IPS-20b (cell line): ENCODE data around the gene PAQR3.
"Not testable (repeated sequence)": the region's sequence is repeated elsewhere in the genome, so short reads cannot be mapped to it uniquely, and the experiment has no call there.

Source experiments
- H3K27ac ChIP-seq: one replicate; pipeline ENCODE4 v1.5.1; 2013; ENCODE audit warnings: low read length
- H3K27me3 ChIP-seq: 2 replicates; pipeline ENCODE4 v1.6.1; 2013; ENCODE audit warnings: mild to moderate bottlenecking, low read length, inconsistent platforms; ENCODE audit not compliant: insufficient read depth
- H3K36me3 ChIP-seq: 2 replicates; pipeline ENCODE4 v1.6.1; 2013; ENCODE audit warnings: low read depth, mild to moderate bottlenecking, inconsistent platforms, low read length, moderate library complexity; ENCODE audit not compliant: insufficient read depth
- H3K4me1 ChIP-seq: 2 replicates; pipeline ENCODE4 v1.6.1; 2013; ENCODE audit warnings: mild to moderate bottlenecking, control low read depth, inconsistent platforms, low read length, moderate library complexity; ENCODE audit not compliant: insufficient read depth
- H3K4me3 ChIP-seq: 2 replicates; pipeline ENCODE4 v1.5.1; 2013; ENCODE audit warnings: mild to moderate bottlenecking, low read length, inconsistent platforms
- H3K9ac ChIP-seq: 2 replicates; pipeline ENCODE4 v1.6.1; 2013; ENCODE audit warnings: low read depth, mild to moderate bottlenecking, inconsistent platforms, low read length, moderate library complexity
- H3K9me3 ChIP-seq: 2 replicates; pipeline ENCODE4 v1.6.1; 2013; ENCODE audit warnings: mild to moderate bottlenecking, low read depth, low read length, inconsistent platforms; ENCODE audit not compliant: insufficient read depth

PAQR3 gene

DNA sequence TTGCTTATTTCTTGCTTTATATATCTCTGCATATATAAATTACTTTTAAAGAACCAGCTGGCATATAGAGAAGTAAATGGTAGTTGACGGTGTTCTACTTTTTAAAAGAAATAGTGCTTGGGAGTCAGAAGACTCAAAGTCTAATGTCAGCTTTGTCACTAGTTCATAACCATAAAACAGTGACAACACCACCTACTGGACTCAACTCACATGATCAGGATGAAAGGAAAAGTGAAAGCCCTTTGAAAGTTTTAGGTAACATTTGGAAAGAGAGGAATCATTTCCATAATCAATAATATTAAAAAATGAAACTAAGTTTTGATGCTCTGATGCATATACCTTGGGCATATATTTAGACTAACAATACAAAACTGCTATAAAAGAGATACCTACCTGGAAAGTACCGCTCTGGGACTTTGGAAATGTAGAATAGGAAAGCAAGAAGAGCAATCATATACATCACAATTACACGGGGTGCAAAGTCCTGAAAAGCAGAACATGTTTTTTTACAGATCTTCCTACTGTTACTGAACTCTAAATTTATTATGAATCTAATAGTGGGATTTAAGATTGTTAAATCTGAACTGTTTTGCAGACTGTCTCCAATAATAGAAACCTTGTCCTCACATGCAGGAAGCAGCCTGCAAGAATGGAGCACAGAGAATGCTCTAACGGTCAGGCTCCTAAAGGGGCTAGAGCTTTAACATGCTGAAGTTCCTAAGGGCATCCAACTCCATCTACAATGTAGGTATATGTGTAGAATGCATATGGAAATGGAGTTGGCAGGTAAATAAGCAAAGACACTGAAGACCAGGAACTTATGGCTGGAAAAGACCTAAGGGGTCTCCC, 15.6 kb downstream of the PAQR3 start:
- Histone ChIP-seq H3K9me3 (no peaks in the 10 kb centered on the region), H3K4me1 (no peaks in the 10 kb centered on the region), H3K27ac (no peak overlapping the region), H3K36me3 (peaks cover 67% of the 10 kb centered on the region), H3K9ac (no peak overlapping the region), H3K4me3 (no peak overlapping the region), H3K27me3 (no peaks in the 10 kb centered on the region)

- Histone ChIP-seq H3K36me3 (peaks cover 66% of the 10 kb centered on the region), H3K4me1 (no peaks in the 10 kb centered on the region), H3K9ac (no peak overlapping the region), H3K4me3 (no peak overlapping the region), H3K27me3 (no peaks in the 10 kb centered on the region), H3K27ac (no peak overlapping the region), H3K9me3 (no peaks in the 10 kb centered on the region)
Observed at GRCh38 chr4:78922207-78922606, 17.0 kb downstream of the PAQR3 start.

DNA sequence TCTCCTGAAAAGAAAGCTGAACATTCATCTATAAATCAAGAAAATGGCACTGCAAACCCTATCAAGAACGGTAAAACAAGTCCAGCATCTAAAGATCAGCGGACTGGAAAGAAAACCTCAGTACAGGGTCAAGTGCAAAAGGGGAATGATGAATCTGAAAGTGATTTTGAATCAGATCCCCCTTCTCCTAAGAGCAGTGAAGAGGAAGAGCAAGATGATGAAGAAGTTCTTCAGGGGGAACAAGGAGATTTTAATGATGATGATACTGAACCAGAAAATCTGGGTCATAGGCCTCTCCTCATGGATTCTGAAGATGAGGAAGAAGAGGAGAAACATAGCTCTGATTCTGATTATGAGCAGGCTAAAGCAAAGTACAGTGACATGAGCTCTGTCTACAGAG, 28.6 kb downstream of the PAQR3 start:
- H3K36me3 ChIP-seq = peaks cover 26% of the 10 kb centered on the region
- no peaks in the 10 kb centered on the region for H3K4me1 ChIP-seq
- H3K4me3 ChIP-seq = no peak overlapping the region
- no peak overlapping the region for H3K9ac ChIP-seq
- H3K9me3 ChIP-seq = no peaks in the 10 kb centered on the region
- no peaks in the 10 kb centered on the region for H3K27me3 ChIP-seq
- H3K27ac ChIP-seq = no peak overlapping the region

GRCh38 chr4:78908974-78909373, 30.3 kb downstream of the PAQR3 start:
- H3K4me1 ChIP-seq, H3K27ac ChIP-seq, H3K9ac ChIP-seq, H3K4me3 ChIP-seq, H3K9me3 ChIP-seq, H3K27me3 ChIP-seq: not testable (repeated sequence)
- H3K36me3 ChIP-seq = peaks cover 23% of the 10 kb centered on the region

DNA sequence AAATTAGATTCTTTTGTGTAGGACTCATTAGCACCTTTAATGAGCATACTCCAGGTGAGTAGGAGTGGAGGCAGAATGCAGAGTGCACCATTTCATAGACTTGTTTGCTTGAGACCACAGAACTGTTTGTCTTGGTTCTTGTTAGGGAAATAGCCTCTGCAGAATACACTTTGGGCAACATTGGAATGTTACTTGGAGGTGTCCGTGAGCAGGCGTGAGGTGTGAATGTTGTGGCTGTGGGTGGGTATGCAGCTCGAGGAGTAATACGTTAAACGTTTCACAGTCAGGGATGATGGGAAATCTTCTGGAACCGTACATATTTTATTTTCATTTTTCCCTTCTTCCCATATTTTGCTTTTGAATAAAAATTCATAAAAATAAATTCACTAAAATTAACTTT, 31.6 kb downstream of the PAQR3 start:
- Histone ChIP-seq H3K27ac (no peak overlapping the region), H3K4me1 (no peaks in the 10 kb centered on the region), H3K9me3 (no peaks in the 10 kb centered on the region), H3K36me3 (peaks cover 18% of the 10 kb centered on the region), H3K4me3 (no peak overlapping the region), H3K27me3 (no peaks in the 10 kb centered on the region), H3K9ac (no peak overlapping the region)

- Histone ChIP-seq H3K36me3 (no peaks in the 10 kb centered on the region), H3K27me3 (no peaks in the 10 kb centered on the region), H3K4me3 (no peak overlapping the region), H3K27ac (no peak overlapping the region), H3K4me1 (no peaks in the 10 kb centered on the region), H3K9me3 (no peaks in the 10 kb centered on the region), H3K9ac (no peak overlapping the region)
Observed at GRCh38 chr4:78904143-78904542, 35.1 kb downstream of the PAQR3 start.

DNA sequence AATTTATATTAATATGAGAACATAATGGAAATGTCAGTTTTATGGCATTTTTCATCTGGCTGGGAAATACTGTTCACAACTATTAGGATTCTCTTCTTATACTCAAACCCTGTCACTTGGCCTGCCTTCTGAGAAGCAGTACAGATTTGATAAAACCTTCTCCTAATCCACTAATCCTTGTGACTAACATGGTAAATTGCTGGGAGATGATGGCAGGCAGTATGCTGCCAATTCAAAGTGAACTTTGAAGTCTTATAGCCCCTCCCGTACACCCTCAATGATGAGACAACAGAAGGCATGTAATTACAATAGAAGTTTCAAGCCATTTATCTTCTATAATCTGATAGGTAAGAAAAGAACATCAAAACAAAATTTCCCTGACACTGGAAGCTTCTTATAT, 36.9 kb downstream of the PAQR3 start:
- Histone ChIP-seq H3K4me3 (no peak overlapping the region), H3K27me3 (no peaks in the 10 kb centered on the region), H3K4me1 (no peaks in the 10 kb centered on the region), H3K27ac (no peak overlapping the region), H3K9me3 (no peaks in the 10 kb centered on the region), H3K9ac (no peak overlapping the region), H3K36me3 (no peaks in the 10 kb centered on the region)

- no peak overlapping the region for H3K9ac ChIP-seq
- H3K4me3 ChIP-seq = no peak overlapping the region
- no peaks in the 10 kb centered on the region for H3K27me3 ChIP-seq
- H3K27ac ChIP-seq = no peak overlapping the region
- H3K9me3 ChIP-seq = no peaks in the 10 kb centered on the region
- H3K36me3 ChIP-seq = no peaks in the 10 kb centered on the region
- H3K4me1 ChIP-seq = no peaks in the 10 kb centered on the region
Observed at GRCh38 chr4:78901882-78902281, 37.4 kb downstream of the PAQR3 start.

DNA sequence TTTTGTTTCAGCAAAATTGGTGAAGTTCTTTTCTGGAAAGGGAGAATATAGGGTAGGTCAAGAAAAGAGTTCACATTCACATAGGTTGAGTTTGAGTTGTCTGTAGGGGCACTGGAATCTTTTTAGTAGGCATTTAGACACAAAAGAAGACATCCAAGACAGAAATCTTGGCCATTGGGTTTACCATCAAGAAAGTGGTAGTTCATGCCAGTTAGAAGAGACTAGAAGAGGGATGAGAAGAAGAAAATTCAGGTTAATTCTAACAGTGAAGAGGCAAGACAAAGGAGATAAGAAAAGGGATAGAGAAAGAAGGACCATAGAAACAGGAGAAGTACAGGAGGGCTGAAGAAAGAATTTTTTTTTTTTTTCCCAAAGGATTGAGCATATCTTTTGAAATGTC, 39.9 kb downstream of the PAQR3 start:
- Histone ChIP-seq H3K9ac (no peak overlapping the region), H3K36me3 (peaks cover 3% of the 10 kb centered on the region; the same call in 1 of the 2 replicates), H3K27ac (no peak overlapping the region), H3K4me3 (no peak overlapping the region), H3K27me3 (no peaks in the 10 kb centered on the region), H3K4me1 (no peaks in the 10 kb centered on the region), H3K9me3 (no peaks in the 10 kb centered on the region)

DNA sequence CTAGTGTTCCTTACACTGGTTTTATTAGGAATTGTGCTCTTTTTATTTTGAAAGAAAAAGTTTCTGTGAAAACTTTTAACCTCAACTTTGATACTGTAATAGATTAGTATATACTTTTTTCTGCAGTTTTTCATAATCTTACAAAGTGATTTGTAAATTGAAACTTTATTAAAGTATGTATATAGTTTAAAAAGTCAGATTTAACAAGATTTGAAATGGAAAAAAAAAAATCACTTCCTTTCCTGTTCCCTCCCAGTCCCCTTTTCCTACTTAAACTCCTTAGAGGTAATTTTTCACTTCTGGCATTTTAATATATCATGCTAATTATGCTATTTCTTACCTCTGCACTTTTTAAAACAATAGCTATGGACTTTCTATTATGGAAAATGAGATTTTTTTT, 49.3 kb downstream of the PAQR3 start:
- Histone ChIP-seq H3K27ac (no peak overlapping the region), H3K4me1 (no peaks in the 10 kb centered on the region), H3K36me3 (peaks cover 29% of the 10 kb centered on the region), H3K4me3 (no peak overlapping the region), H3K27me3 (no peaks in the 10 kb centered on the region), H3K9me3 (no peaks in the 10 kb centered on the region), H3K9ac (no peak overlapping the region)

GRCh38 chr4:78885598-78885997, 53.6 kb downstream of the PAQR3 start:
- no peak overlapping the region for H3K9ac ChIP-seq

DNA sequence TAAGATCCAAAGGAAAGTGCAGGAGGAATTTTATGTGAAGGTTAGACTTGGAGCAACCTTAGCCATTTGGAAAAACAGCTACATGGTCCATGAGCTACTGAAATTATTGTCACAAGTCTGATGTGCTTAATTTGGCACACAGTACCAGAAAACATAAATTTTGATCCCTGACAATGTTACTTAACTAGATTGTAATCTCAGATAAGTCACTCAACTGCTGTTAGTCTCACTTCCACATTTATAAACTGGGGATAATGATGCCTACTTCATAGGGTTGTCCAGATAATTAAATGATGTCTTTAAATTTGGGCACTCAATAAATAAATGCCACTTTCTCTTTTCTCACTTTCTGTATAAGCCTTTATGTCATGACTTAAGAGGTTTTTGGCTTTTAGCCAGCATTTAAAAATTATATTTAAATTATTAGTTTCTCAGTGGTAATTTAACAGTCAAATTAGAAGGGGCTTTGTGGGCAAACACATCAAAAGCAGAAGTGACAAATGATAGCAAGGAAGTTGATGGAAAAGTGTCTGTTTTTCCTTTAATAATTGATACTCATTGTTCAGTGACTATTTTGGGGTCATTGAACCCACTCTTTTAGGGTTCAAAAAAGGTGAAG, 58.3 kb downstream of the PAQR3 start:
- Histone ChIP-seq H3K27ac (no peak overlapping the region), H3K27me3 (no peaks in the 10 kb centered on the region), H3K36me3 (peaks cover 15% of the 10 kb centered on the region), H3K9me3 (no peaks in the 10 kb centered on the region), H3K9ac (no peak overlapping the region), H3K4me3 (no peak overlapping the region), H3K4me1 (peaks cover 7% of the 10 kb centered on the region; the same call in 1 of the 2 replicates)

More at GRCh38 chr4:78885598-78885997, 53.6 kb downstream of the PAQR3 start:
- no peaks in the 10 kb centered on the region for H3K9me3 ChIP-seq
- H3K4me3 ChIP-seq = no peak overlapping the region
- no peaks in the 10 kb centered on the region for H3K4me1 ChIP-seq
- no peak overlapping the region for H3K27ac ChIP-seq
- H3K36me3 ChIP-seq = peaks cover 15% of the 10 kb centered on the region
- H3K27me3 ChIP-seq = no peaks in the 10 kb centered on the region
